HFFc6 (cell line): ENCODE results near the gene DAPK1. TPM values are rescaled to one million over a fixed set of nuclear protein-coding genes. Genes with fewer than 3 reads are reported as not detected.

Source experiments
- DNase-seq: peaks from one replicate; pipeline ENCODE4 v3.0.0-alpha.2; 2018
- H3K27ac Mint-ChIP-seq: 2 replicates; pipeline ENCODE4 v1.8.0; 2020; ENCODE audit warnings: mild to moderate bottlenecking, mixed read lengths
- H3K27me3 Mint-ChIP-seq: 2 replicates; pipeline ENCODE4 v1.8.0; 2021; ENCODE audit warnings: mild to moderate bottlenecking, moderate library complexity, mixed read lengths; ENCODE audit not compliant: insufficient read depth
- H3K36me3 Mint-ChIP-seq: 2 replicates; pipeline ENCODE4 v1.8.0; 2021; ENCODE audit warnings: low read depth, mixed read lengths
- H3K4me1 Mint-ChIP-seq: 2 replicates; pipeline ENCODE4 v1.8.0; 2020; ENCODE audit warnings: low read depth, mixed read lengths
- H3K4me3 Mint-ChIP-seq: 2 replicates; pipeline ENCODE4 v1.8.0; 2020; ENCODE audit warnings: mild to moderate bottlenecking, moderate library complexity, mixed read lengths
- H3K9me3 Mint-ChIP-seq: 2 replicates; pipeline ENCODE4 v1.8.0; 2020; ENCODE audit warnings: mild to moderate bottlenecking, mixed read lengths
- CTCF ChIP-seq: fragments of 200-600 bp; sonication (generic); IDR thresholded peaks from 2 replicates; pipeline ENCODE4 v1.5.0; 2021; ENCODE audit warnings: antibody characterized with exemption, mild to moderate bottlenecking
- total RNA-seq, 6 experiments: library from RNA; stranded (reverse); fragmentation: NEBNext Ultra II Directional; extraction: Animal tissue kit (Norgen Biotek cat#: 25700); gene quantifications; 2 replicates in 1 of 6; 3 replicates in 5 of 6; pipeline ENCODE4 v1.2.3, GENCODE V29; 2021

DAPK1 gene
- total RNA-seq, 6 experiments from 2014 or later = 0.06 to 0.36 (median 0.18) TPM

- no peak overlapping the region for H3K4me3 Mint-ChIP-seq
- no peak for TF ChIP-seq CTCF
- H3K36me3 Mint-ChIP-seq = no peaks in the 10 kb centered on the region
- H3K27ac Mint-ChIP-seq = no peak overlapping the region
- no peaks in the 10 kb centered on the region for H3K4me1 Mint-ChIP-seq
- no peak for DNase-seq
- H3K27me3 Mint-ChIP-seq = peaks cover 5% of the 10 kb centered on the region
- H3K9me3 Mint-ChIP-seq = no peaks in the 10 kb centered on the region
Measured at GRCh38 chr9:87628346-87628745, 130.7 kb downstream of the DAPK1 start.

GRCh38 chr9:87629104-87629503, 131.4 kb downstream of the DAPK1 start:
- Mint-ChIP-seq H3K36me3 (no peaks in the 10 kb centered on the region), H3K9me3 (no peaks in the 10 kb centered on the region), H3K27me3 (peaks cover 3% of the 10 kb centered on the region), H3K27ac (no peak overlapping the region), H3K4me3 (no peak overlapping the region), H3K4me1 (no peaks in the 10 kb centered on the region)
- DNase-seq = no peak
- no peak for TF ChIP-seq CTCF

GRCh38 chr9:87630266-87630665, 132.6 kb downstream of the DAPK1 start:
- Mint-ChIP-seq H3K27me3 (peaks cover 4% of the 10 kb centered on the region), H3K9me3 (no peaks in the 10 kb centered on the region), H3K4me3 (no peak overlapping the region), H3K4me1 (no peaks in the 10 kb centered on the region), H3K36me3 (no peaks in the 10 kb centered on the region), H3K27ac (no peak overlapping the region)
- DNase-seq = no peak
- no peak for TF ChIP-seq CTCF

GRCh38 chr9:87630846-87631245, 133.2 kb downstream of the DAPK1 start:
- DNase-seq = no peak
- no peaks in the 10 kb centered on the region for H3K36me3 Mint-ChIP-seq
- H3K27ac Mint-ChIP-seq = no peak overlapping the region
- no peaks in the 10 kb centered on the region for H3K9me3 Mint-ChIP-seq
- no peak for TF ChIP-seq CTCF
- H3K27me3 Mint-ChIP-seq = peaks cover 6% of the 10 kb centered on the region
- H3K4me3 Mint-ChIP-seq = no peak overlapping the region
- no peaks in the 10 kb centered on the region for H3K4me1 Mint-ChIP-seq

GRCh38 chr9:87635656-87636501, 138.2 kb downstream of the DAPK1 start:
- peaks cover 16% of the 10 kb centered on the region for H3K27me3 Mint-ChIP-seq
- H3K4me3 Mint-ChIP-seq = no peak overlapping the region
- H3K9me3 Mint-ChIP-seq = no peaks in the 10 kb centered on the region
- H3K27ac Mint-ChIP-seq = no peak overlapping the region
- no peaks in the 10 kb centered on the region for H3K36me3 Mint-ChIP-seq
- TF ChIP-seq CTCF = no peak
- DNase-seq = no peak
- H3K4me1 Mint-ChIP-seq = no peaks in the 10 kb centered on the region
